AG04449 (cell line): ENCODE results near the gene CCNQ.

Experiments
- CTCF ChIA-PET: fragments of 350-600 bp; formaldehyde crosslinking; extraction: SDS; loops from one replicate; lab custom pipeline; 2021; ENCODE audit warnings: antibody characterized with exemption; lab: Yijun Ruan, JAX
- POLR2A ChIA-PET: fragments of 400-600, 350-600 bp; formaldehyde crosslinking; extraction: SDS; loops from one replicate; lab custom pipeline; 2020; ENCODE audit warnings: antibody characterized with exemption, inconsistent platforms; lab: Yijun Ruan, JAX
- DNase-seq: peaks from one replicate; pipeline ENCODE4 v3.0.0-alpha.2; 2010; ENCODE audit warnings: low read depth, low spot score
- H3K4me3 ChIP-seq: 2 replicates; pipeline ENCODE4 v1.5.1; 2011; ENCODE audit warnings: low read depth, mild to moderate bottlenecking, control low read depth, low read length
- CTCF ChIP-seq: IDR thresholded peaks from one replicate; pipeline ENCODE4 v1.5.1; 2011; ENCODE audit warnings: mild to moderate bottlenecking, moderate library complexity, low read length, control low read depth, inconsistent platforms; ENCODE audit not compliant: insufficient read depth; ENCODE audit errors: missing control alignments

Gene CCNQ

GRCh38 chrX:153620576-153620975 is 21.6 kb upstream of the CCNQ start:
- POLR2A ChIA-PET: no interaction called here
- CTCF ChIA-PET: interaction anchor here (1.2 kb wide), 1 partner anchor 11 kb away, joined by 3 read pairs; no protein-coding TSS in a partner anchor
- no peak for TF ChIP-seq CTCF

GRCh38 chrX:153614818-153615217 is 15.9 kb upstream of the CCNQ start:
- CTCF ChIA-PET: interaction anchor here (1.2 to 6.3 kb wide), 2 partner anchors 9 to 53 kb away, joined by 3 to 58 read pairs; no protein-coding TSS in a partner anchor
- POLR2A ChIA-PET: no interaction called here
- TF ChIP-seq CTCF: no peak
- no peak for DNase-seq
- no peak overlapping the region for H3K4me3 ChIP-seq

More at GRCh38 chrX:153620576-153620975, 21.6 kb upstream of the CCNQ start:
- no peak for DNase-seq
- H3K4me3 ChIP-seq: no peak overlapping the region

- CTCF ChIA-PET: interaction anchor here (1.2 to 6.3 kb wide), 2 partner anchors 49 to 55 kb away, joined by 3 to 58 read pairs; no protein-coding TSS in a partner anchor
- H3K4me3 ChIP-seq: no peak overlapping the region
- TF ChIP-seq CTCF: no peak
Observed at GRCh38 chrX:153612413-153612812, 13.5 kb upstream of the CCNQ start.

GRCh38 chrX:153611298-153612095 is 12.6 kb upstream of the CCNQ start:
- TF ChIP-seq CTCF: no peak
- ChIA-PET CTCF (interaction anchor here (2.4 to 6.3 kb wide), 4 partner anchors 11 to 57 kb away, joined by 5 to 58 read pairs (median 24); partner anchors contain the start of gene CCNQ), POLR2A (no interaction called here)
- no peak for DNase-seq
- H3K4me3 ChIP-seq: no peak overlapping the region

More at GRCh38 chrX:153612413-153612812, 13.5 kb upstream of the CCNQ start:
- DNase-seq: no peak
- POLR2A ChIA-PET: no interaction called here

- CTCF ChIA-PET: interaction anchor here (2.0 to 6.3 kb wide), 5 partner anchors 10 to 57 kb away, joined by 5 to 58 read pairs (median 13); partner anchors contain the start of gene CCNQ
- no peak for TF ChIP-seq CTCF
- no peak overlapping the region for H3K4me3 ChIP-seq
- no peak for DNase-seq
- POLR2A ChIA-PET: no interaction called here
Observed at GRCh38 chrX:153610836-153611213, 11.9 kb upstream of the CCNQ start.
